ENCODE data around the gene DNAH1.

GRCh38 chr3:52380023-52380422 lies 63.9 kb downstream of the DNAH1 start:
- no peak for TF ChIP-seq CTCF (IDR thresholded peaks at IDR 0.05)
- TF ChIP-seq POLR2A (IDR thresholded peaks at IDR 0.05), result no peak
- TF ChIP-seq POLR2AphosphoS5 (IDR thresholded peaks at IDR 0.05), result no peak
